ENCODE measurements around the gene NUSAP1. TPM values are rescaled to one million over a fixed set of nuclear protein-coding genes. Genes with fewer than 3 reads are reported as not detected.

NUSAP1 gene
- total RNA-seq: 35.3 and 54.3 TPM in 2 replicates

DNA sequence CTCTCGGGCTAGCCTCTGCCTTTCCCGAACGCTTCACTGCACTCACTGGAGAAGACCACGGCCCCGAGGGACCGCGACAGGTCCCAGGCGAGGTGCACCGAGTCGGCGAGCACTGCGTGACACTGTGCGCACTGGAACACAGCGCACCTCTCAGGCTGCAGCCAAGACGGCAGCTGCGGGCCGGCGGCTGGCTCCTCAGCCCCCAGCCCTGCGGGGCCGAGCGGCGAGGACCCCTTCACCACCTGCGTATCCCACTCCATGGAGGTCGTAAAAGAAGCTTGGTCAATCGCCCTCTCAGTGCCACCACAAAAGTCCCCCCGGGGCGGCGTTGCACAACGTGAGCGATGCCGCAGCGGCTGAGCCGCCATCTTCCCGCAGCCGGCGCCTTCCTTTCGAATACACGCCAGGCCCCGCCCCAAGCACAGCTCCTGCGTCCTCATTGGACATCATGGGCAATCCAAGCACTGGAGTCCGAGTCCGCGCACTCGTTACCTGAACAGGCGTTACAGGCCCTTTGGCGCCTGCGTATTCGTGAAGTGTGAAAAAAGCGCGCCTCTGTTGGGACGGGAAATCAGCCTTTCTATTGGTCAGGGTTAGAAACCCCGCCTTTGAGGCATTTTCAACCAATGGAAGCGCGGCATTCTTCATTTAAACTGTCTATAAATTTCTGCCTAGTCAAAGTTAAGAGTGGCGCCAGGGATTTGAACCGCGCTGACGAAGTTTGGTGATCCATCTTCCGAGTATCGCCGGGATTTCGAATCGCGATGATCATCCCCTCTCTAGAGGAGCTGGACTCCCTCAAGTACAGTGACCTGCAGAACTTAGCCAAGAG is at the start of gene NUSAP1, which contains the start of gene OIP5:
Gene NUSAP1, plus strand, starts transcription at position 688 of the 832 bp plus-strand sequence. Its CDS starts 77 bp downstream, at position 765.
Gene OIP5, minus strand, starts transcription at position 398 of the 832 bp plus-strand sequence. Its CDS starts 30 bp downstream, at position 368.

DNA sequence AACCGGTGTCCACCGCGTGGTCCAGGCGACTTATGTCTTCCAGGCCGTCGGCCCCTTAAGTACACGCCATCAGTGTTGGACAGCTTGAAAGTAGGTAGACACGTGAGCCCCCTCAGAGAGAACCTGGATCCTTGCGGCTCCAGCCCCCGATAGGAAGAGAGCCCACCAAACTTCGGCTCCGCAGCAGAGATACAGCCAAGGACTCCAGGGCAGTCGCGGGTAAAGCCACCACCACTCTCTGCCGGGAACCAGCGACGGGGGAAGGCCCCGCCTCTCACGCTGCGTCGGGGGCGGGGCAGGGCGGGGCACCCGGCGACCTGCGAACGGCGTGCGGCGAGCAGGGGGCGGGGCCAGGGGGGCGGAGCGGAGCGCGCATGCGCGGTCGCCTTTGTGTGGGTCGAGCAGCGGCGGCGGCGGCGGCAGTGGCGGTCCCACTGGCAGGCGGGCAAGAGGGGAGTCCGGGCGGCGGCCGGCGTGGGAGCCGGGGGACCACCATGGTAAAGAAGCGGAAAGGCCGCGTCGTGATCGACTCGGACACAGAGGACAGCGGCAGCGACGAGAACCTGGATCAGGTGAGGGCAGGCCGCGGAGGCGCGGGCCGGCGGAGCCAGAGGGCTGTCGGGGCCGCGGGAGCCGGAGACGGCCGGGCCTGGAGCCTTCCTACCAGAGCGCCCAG is 84.2 kb downstream of the NUSAP1 start, which contains the start of gene RTF1:
Gene RTF1, plus strand, starts transcription at position 354 of the 676 bp plus-strand sequence. Its CDS starts 21 bp downstream, at position 375.

Other genes starting within 250 kb of the NUSAP1 start
- gene INO80, start 216.6 kb upstream of the NUSAP1 start, total RNA-seq: 24.4 and 24.6 TPM in 2 replicates
- gene EXD1, start 102.1 kb upstream of the NUSAP1 start, total RNA-seq: not detected in 2 replicates
- 139 and 145 TPM in 2 replicates for gene CHP1, start 101.6 kb upstream of the NUSAP1 start, total RNA-seq
- gene OIP5, start 290 bp upstream of the NUSAP1 start, total RNA-seq: 3.7 and 5.1 TPM in 2 replicates
- 31.1 and 33.8 TPM in 2 replicates for gene NDUFAF1, start 69.6 kb downstream of the NUSAP1 start, total RNA-seq
- 36.0 and 44.9 TPM in 2 replicates for gene RTF1, start 84.2 kb downstream of the NUSAP1 start, total RNA-seq
- gene ITPKA, start 161.0 kb downstream of the NUSAP1 start, total RNA-seq: 0.11 and 0.26 TPM in 2 replicates
- 0.11 and 0.13 TPM in 2 replicates for gene LTK, start 180.9 kb downstream of the NUSAP1 start, total RNA-seq
- gene RPAP1, start 211.4 kb downstream of the NUSAP1 start, total RNA-seq: 8.2 and 12.0 TPM in 2 replicates
- 4.8 and 7.3 TPM in 2 replicates for gene TYRO3, start 226.3 kb downstream of the NUSAP1 start, total RNA-seq